Glutamatergic neuron (in vitro differentiated cells): ENCODE data around the gene DLX3. TPM values are rescaled to one million over a fixed set of nuclear protein-coding genes. Genes with fewer than 3 reads are reported as not detected.

Experiments
- DNase-seq: peaks from one replicate; pipeline ENCODE4 v3.0.0; 2022
- H3K27ac Mint-ChIP-seq: one replicate; pipeline ENCODE4 v1.8.0; 2020; ENCODE audit warnings: mild to moderate bottlenecking, mixed read lengths, inconsistent platforms; ENCODE audit not compliant: unreplicated experiment
- H3K27me3 Mint-ChIP-seq: one replicate; pipeline ENCODE4 v1.8.0; 2020; ENCODE audit warnings: mild to moderate bottlenecking, moderate library complexity, mixed read lengths, inconsistent platforms; ENCODE audit not compliant: unreplicated experiment
- H3K36me3 Mint-ChIP-seq: one replicate; pipeline ENCODE4 v1.8.0; 2020; ENCODE audit warnings: mild to moderate bottlenecking, mixed read lengths, inconsistent platforms; ENCODE audit not compliant: unreplicated experiment
- H3K4me1 Mint-ChIP-seq: one replicate; pipeline ENCODE4 v1.8.0; 2020; ENCODE audit warnings: mild to moderate bottlenecking, low read depth, mixed read lengths, inconsistent platforms; ENCODE audit not compliant: unreplicated experiment
- H3K4me3 Mint-ChIP-seq: one replicate; pipeline ENCODE4 v1.8.0; 2020; ENCODE audit warnings: mild to moderate bottlenecking, mixed read lengths, inconsistent platforms; ENCODE audit not compliant: unreplicated experiment
- H3K9me3 Mint-ChIP-seq: one replicate; pipeline ENCODE4 v1.8.0; 2020; ENCODE audit warnings: mild to moderate bottlenecking, moderate library complexity, mixed read lengths, inconsistent platforms; ENCODE audit not compliant: unreplicated experiment
- CTCF ChIP-seq: fragments of 200-600 bp; sonication (generic); IDR thresholded peaks from one replicate; pipeline ENCODE4 v1.5.0; 2021; ENCODE audit not compliant: partially characterized antibody, unreplicated experiment
- total RNA-seq: library from RNA; stranded (reverse); fragmentation: NEBNext Ultra II Directional; extraction: Animal tissue kit (Norgen Biotek cat#: 25700); gene quantifications from one replicate; pipeline ENCODE4 v1.2.1, GENCODE V29; 2021; ENCODE audit not compliant: unreplicated experiment

Gene DLX3
- total RNA-seq, 1 donor from 2014 or later = 0.37 TPM

GRCh38 chr17:49984776-49985175 lies 10.2 kb downstream of the DLX3 start:
- no peak for TF ChIP-seq CTCF
- no peak overlapping the region for H3K27ac Mint-ChIP-seq
- peaks cover 5% of the 10 kb centered on the region for H3K9me3 Mint-ChIP-seq
- H3K27me3 Mint-ChIP-seq = peaks cover 19% of the 10 kb centered on the region
- H3K4me3 Mint-ChIP-seq = no peak overlapping the region
- DNase-seq = no peak
- no peaks in the 10 kb centered on the region for H3K36me3 Mint-ChIP-seq
- peaks cover 2% of the 10 kb centered on the region for H3K4me1 Mint-ChIP-seq

GRCh38 chr17:49984283-49984682 lies 10.7 kb downstream of the DLX3 start:
- no peak for DNase-seq
- Mint-ChIP-seq H3K4me3 (no peak overlapping the region), H3K27me3 (peaks cover 19% of the 10 kb centered on the region)

DNA sequence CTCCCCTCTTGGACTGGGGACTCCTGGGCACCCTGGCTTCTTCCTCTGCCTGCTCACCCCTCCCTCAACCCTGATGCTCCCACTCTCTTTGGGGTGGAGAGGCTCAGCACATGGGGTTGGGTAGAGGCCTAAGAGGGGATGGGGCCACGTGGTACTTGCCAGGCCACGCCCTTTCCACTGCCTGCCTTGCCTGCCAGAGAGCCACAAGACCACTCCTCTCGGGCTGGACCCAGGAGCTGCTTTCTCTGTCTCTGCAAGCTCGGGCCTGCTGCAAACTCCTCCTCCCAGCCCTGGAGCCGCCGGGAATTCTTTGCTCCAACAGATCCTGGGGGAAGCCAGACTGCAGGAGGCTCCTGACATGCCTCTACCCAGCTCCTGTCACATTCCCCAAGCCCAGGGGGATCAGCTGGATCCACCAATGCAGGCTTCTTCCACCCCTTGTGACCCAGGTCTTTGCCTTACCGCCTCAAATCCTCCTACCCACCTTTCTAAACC lies 14.3 kb downstream of the DLX3 start:
- Mint-ChIP-seq H3K27me3 (peaks cover 12% of the 10 kb centered on the region), H3K36me3 (no peaks in the 10 kb centered on the region), H3K4me3 (no peak overlapping the region), H3K9me3 (no peaks in the 10 kb centered on the region), H3K27ac (no peak overlapping the region), H3K4me1 (peaks cover 5% of the 10 kb centered on the region)
- peak; percentile 48 for DNase-seq
- no peak for TF ChIP-seq CTCF

More at GRCh38 chr17:49984283-49984682, 10.7 kb downstream of the DLX3 start:
- Mint-ChIP-seq H3K9me3 (peaks cover 5% of the 10 kb centered on the region), H3K36me3 (no peaks in the 10 kb centered on the region), H3K4me1 (peaks cover 2% of the 10 kb centered on the region), H3K27ac (no peak overlapping the region)
- no peak for TF ChIP-seq CTCF

DNA sequence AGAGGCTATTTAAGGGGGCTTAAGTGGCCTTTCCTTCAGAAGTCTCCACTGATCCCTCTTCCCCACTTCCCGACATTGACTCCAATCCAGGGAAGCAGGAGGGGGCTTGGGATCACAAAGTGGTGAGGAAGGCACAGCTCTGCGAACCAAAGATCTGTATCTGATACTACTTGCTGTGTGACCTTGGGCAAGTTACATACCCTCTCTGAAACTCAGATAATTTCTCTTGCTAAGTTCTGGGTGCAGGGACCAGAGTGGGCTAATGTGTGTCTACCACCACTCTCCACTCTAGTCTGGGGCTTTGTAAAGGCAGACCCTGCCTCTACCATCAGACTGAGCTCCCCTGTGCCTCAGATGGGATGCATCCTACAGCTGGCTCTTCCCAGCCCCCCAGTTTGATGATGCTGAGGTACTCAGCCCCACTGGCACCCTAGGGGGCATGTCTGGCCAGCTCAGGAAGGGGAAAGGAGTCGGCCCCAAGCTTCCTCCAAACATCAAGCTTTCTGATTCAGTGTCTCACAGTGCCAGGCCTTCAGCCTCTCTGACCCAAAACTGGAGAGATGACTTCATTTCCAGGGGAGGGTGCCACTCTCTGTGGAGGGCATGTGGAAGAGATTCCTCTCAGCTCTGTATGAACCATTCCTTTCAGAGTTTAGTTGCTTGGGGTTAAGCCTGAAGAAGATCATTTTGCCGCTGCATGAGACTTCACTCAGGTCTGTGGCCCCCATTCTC lies 15.1 kb downstream of the DLX3 start:
- no peak for DNase-seq
- Mint-ChIP-seq H3K36me3 (no peaks in the 10 kb centered on the region), H3K4me3 (no peak overlapping the region), H3K27me3 (peaks cover 11% of the 10 kb centered on the region), H3K4me1 (peaks cover 5% of the 10 kb centered on the region), H3K27ac (no peak overlapping the region), H3K9me3 (peaks cover 1% of the 10 kb centered on the region)
- TF ChIP-seq CTCF = no peak

GRCh38 chr17:49978501-49978900 lies 16.5 kb downstream of the DLX3 start:
- peaks cover 11% of the 10 kb centered on the region for H3K27me3 Mint-ChIP-seq
- no peak overlapping the region for H3K4me3 Mint-ChIP-seq
- DNase-seq = no peak
- peaks cover 5% of the 10 kb centered on the region for H3K4me1 Mint-ChIP-seq
- H3K27ac Mint-ChIP-seq = no peak overlapping the region
- no peak for TF ChIP-seq CTCF
- peaks cover 1% of the 10 kb centered on the region for H3K9me3 Mint-ChIP-seq
- H3K36me3 Mint-ChIP-seq = no peaks in the 10 kb centered on the region
